NB4 (cell line): ENCODE data around the gene SLC23A3.

Source experiments
- DNase-seq: peaks from one replicate; pipeline ENCODE4 v3.0.0; 2010; ENCODE audit warnings: low read depth
- H3K4me3 ChIP-seq: one replicate; pipeline ENCODE4 v1.5.1; 2011; ENCODE audit warnings: mild to moderate bottlenecking, low read depth, low read length, moderate library complexity
- MYC ChIP-seq: IDR thresholded peaks from 2 replicates; pipeline ENCODE4 v1.6.1; 2011; ENCODE audit warnings: low read depth, low read length
- POLR2A ChIP-seq: IDR thresholded peaks from 2 replicates; pipeline ENCODE4 v1.6.1; 2011; ENCODE audit warnings: mild to moderate bottlenecking; ENCODE audit not compliant: insufficient read length; ENCODE audit errors: extremely low read depth
- TF ChIP-seq, protein P1 (sequence below): IDR thresholded peaks from 2 replicates; pipeline ENCODE4 v1.6.1; 2011; ENCODE audit warnings: low read depth, low read length
- TF ChIP-seq, protein P2 (sequence below): IDR thresholded peaks from one replicate; pipeline ENCODE4 v1.5.1; 2012; ENCODE audit warnings: low read depth, low read length

The SLC23A3 gene

DNA sequence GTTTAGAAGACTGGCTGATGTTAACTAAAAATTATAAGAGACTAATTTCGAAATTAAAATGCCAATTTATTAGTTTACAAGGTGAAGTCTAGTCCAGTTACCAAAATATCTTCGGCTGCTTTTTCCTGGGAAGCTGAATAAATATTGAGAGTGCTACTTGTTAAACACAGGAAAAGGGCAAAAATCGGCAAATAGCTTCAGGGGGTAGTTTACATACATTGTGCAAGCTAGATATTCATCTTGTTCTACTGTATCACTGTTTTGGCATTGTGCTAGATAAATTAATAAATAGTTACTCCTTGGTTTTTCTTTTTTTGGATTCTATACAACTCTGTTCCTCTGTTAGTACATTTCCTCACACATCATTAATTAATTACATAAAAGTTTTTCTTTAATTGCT is 38.5 kb downstream of the SLC23A3 start:
- TF ChIP-seq, protein P1, sequence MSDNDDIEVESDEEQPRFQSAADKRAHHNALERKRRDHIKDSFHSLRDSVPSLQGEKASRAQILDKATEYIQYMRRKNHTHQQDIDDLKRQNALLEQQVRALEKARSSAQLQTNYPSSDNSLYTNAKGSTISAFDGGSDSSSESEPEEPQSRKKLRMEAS: no peak
- TF ChIP-seq POLR2A (no peak), MYC (no peak)
- TF ChIP-seq, protein P2, sequence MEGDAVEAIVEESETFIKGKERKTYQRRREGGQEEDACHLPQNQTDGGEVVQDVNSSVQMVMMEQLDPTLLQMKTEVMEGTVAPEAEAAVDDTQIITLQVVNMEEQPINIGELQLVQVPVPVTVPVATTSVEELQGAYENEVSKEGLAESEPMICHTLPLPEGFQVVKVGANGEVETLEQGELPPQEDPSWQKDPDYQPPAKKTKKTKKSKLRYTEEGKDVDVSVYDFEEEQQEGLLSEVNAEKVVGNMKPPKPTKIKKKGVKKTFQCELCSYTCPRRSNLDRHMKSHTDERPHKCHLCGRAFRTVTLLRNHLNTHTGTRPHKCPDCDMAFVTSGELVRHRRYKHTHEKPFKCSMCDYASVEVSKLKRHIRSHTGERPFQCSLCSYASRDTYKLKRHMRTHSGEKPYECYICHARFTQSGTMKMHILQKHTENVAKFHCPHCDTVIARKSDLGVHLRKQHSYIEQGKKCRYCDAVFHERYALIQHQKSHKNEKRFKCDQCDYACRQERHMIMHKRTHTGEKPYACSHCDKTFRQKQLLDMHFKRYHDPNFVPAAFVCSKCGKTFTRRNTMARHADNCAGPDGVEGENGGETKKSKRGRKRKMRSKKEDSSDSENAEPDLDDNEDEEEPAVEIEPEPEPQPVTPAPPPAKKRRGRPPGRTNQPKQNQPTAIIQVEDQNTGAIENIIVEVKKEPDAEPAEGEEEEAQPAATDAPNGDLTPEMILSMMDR: no peak
- H3K4me3 ChIP-seq: no peak overlapping the region
- no peak for DNase-seq

DNA sequence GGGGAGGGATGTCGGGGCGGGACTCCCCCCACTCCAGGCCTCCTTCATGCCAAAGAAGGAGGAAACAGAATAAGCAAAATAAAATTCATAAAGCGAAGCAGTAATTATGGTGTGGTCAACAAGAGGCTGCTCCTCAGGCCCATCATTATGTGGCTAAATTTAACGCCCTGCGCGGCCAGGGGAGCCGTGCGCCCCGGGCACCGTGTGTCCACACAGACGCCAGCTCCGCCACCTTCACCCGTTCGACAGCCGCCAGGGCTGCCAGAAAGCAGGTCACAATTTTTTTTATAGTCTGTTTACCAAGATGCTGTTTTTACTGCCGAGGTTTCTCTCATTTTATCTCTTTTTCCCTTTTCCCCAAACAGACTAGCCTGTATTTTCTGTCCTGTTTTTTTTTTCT is 40.2 kb downstream of the SLC23A3 start:
- no peak for TF ChIP-seq POLR2A
- TF ChIP-seq, protein P2: no peak
- no peak for DNase-seq
- no peak overlapping the region for H3K4me3 ChIP-seq

DNA sequence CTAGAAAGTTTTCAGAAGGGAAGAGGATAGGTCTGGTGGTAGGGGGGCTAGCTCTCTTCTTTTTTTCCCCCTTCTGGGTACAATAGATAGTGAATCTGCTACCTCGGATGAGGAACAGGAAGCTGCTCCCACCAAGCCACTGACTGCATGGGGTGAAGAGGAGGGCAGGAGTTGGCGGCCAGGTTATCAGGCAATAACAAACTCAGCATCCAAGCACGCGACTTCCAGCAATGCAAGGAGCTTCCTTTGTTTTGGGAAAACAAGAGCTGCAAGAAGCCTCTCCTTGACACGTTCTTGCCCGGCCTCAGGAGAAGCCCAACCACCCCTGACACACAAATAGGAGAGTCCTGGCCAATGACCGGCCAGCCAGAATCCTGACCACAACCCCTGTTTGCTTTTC is 41.4 kb downstream of the SLC23A3 start:
- no peak for DNase-seq

DNA sequence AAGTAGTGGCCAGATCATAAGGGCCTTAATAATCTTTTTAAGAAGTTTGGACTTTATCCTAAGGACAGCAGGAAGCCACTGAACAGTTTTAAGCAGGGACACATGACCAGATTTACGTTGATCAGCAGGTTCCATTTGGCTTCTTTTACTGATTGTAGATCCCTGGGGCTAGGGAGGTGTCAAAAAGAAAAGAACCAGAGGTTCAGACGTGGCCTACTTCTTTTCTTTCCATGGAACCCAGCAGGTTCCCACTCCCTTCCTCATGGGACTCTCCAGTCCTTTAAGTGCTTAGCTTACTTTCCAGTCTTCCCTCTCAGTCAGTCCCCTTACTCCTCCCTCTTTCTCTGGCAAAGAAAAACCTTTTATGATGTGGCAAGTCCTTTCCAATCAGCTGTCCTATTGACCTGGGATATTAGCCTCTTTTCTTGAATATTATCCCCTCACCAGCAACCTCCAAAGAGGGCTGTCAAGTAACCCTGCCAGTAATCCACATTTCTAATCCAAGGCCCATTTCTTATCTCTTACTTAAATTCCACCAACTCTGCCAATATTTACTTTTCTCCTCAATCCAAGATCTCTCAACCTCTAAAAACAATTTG is 42.7 kb downstream of the SLC23A3 start:
- no peak for DNase-seq
- TF ChIP-seq POLR2A (no peak), MYC (no peak)
- TF ChIP-seq, protein P2: no peak
- TF ChIP-seq, protein P1: no peak
- H3K4me3 ChIP-seq: no peak overlapping the region

More for the DNA sequence above, 41.4 kb downstream of the SLC23A3 start:
- H3K4me3 ChIP-seq: no peak overlapping the region
- TF ChIP-seq, protein P1: no peak
- no peak for TF ChIP-seq MYC
- TF ChIP-seq, protein P2: no peak
- TF ChIP-seq POLR2A: no peak

DNA sequence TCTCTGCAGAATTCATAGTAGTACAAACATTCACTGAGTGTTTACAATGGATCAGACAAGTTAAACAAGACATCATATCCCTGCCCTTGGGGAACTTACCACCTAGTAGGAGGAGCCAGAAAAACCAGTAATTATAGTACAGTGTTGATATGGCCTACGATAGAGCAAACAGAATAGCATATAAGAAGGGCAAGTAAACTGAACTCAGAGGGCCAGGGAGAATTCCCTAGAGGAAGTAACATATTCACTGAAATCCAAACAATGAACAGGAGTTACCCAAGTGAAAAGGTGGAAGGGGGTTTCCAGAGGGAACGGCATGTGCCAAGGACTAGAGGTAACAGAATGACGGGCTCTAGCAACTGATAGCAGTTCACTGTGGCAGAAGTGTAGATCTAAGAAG is 43.3 kb downstream of the SLC23A3 start:
- DNase-seq: no peak
- TF ChIP-seq POLR2A: no peak
- H3K4me3 ChIP-seq: no peak overlapping the region

DNA sequence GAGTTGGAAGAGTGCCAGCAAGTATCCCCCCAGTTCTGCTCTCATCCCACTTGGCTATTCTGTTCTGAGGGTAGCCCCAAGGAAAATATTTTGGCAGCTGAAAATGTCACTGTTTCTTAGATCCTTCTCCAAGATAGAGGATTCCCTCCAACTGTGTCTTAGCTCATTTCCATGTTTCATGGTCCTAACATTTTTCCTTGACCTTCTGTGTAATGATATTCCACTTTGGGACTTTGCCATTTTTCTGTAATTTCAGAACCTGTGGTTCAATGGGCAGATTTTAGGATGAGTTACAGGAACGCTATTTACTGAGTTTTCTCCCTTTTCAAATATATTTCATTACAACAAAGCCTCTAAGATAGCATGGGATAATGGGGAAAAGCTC is 44.0 kb downstream of the SLC23A3 start:
- no peak overlapping the region for H3K4me3 ChIP-seq
- DNase-seq: no peak
- TF ChIP-seq, protein P2: no peak
- TF ChIP-seq, protein P1: no peak
- TF ChIP-seq MYC: no peak
- TF ChIP-seq POLR2A: no peak
